MV-4-11 (cell line): ENCODE results near the gene RAB6D.
A peak's percentile ranks its signal among the peaks of the same experiment; 100 is the strongest.
"Not testable (repeated sequence)": the region's sequence is repeated elsewhere in the genome, so short reads cannot be mapped to it uniquely, and the experiment has no call there.

Experiments
- DNase-seq: peaks from one replicate; lab custom pipeline; 2025; lab: John Stamatoyannopoulos, UW

The RAB6D gene

GRCh38 chr2:131365452-131365851 lies 1.5 kb upstream of the RAB6D start:
- DNase-seq = no peak

- DNase-seq = not testable (repeated sequence)
Observed at GRCh38 chr2:131363213-131363612, 755 bp downstream of the RAB6D start.

GRCh38 chr2:131361773-131362172 lies 2.2 kb downstream of the RAB6D start:
- not testable (repeated sequence) for DNase-seq

GRCh38 chr2:131353167-131353697 lies 10.7 kb downstream of the RAB6D start:
- DNase-seq = not testable (repeated sequence)

- no peak for DNase-seq
Observed at GRCh38 chr2:131349021-131349420, 14.9 kb downstream of the RAB6D start.

- not testable (repeated sequence) for DNase-seq
Observed at GRCh38 chr2:131347035-131347434, 16.9 kb downstream of the RAB6D start.

- not testable (repeated sequence) for DNase-seq
Observed at GRCh38 chr2:131339307-131339706, 24.7 kb downstream of the RAB6D start.

GRCh38 chr2:131335319-131335718 lies 28.6 kb downstream of the RAB6D start:
- DNase-seq = peak; percentile 13

- not testable (repeated sequence) for DNase-seq
Observed at GRCh38 chr2:131332709-131333108, 31.3 kb downstream of the RAB6D start.

GRCh38 chr2:131331000-131331399 lies 33.0 kb downstream of the RAB6D start:
- not testable (repeated sequence) for DNase-seq

- DNase-seq = no peak
Observed at GRCh38 chr2:131322209-131322608, 41.8 kb downstream of the RAB6D start.

GRCh38 chr2:131321344-131321743 lies 42.6 kb downstream of the RAB6D start:
- DNase-seq = not testable (repeated sequence)

- not testable (repeated sequence) for DNase-seq
Observed at GRCh38 chr2:131311001-131311400, 53.0 kb downstream of the RAB6D start.
